NCI-H446 (cell line): ENCODE results near the gene MMP23B.
"Not testable (repeated sequence)": the region's sequence is repeated elsewhere in the genome, so short reads cannot be mapped to it uniquely, and the experiment has no call there.

ENCODE experiments used
- DNase-seq, 2 experiments: peaks; one replicate each; lab custom pipeline; 2025; lab: John Stamatoyannopoulos, UW

Gene MMP23B

GRCh38 chr1:1666526-1666925 lies 34.6 kb downstream of the MMP23B start:
- no peak for DNase-seq

- DNase-seq: no peak
These were observed 37.8 kb downstream of the MMP23B start for GRCh38 chr1:1669468-1670440.

- no peak for DNase-seq
These were observed 38.9 kb downstream of the MMP23B start for GRCh38 chr1:1670866-1671265.

- no peak for DNase-seq
These were observed 39.6 kb downstream of the MMP23B start for GRCh38 chr1:1671365-1672119.

- DNase-seq: no peak
These were observed 40.4 kb downstream of the MMP23B start for GRCh38 chr1:1672181-1672965.

GRCh38 chr1:1674806-1675205 lies 42.8 kb downstream of the MMP23B start:
- not testable (repeated sequence) for DNase-seq

- not testable (repeated sequence) for DNase-seq
These were observed 43.2 kb downstream of the MMP23B start for GRCh38 chr1:1675218-1675617.

GRCh38 chr1:1676087-1676486 lies 44.1 kb downstream of the MMP23B start:
- not testable (repeated sequence) for DNase-seq

- DNase-seq: no peak
These were observed 46.0 kb downstream of the MMP23B start for GRCh38 chr1:1677718-1678580.

- peak in 1 of 2 experiments; percentile 20 for DNase-seq
These were observed 46.8 kb downstream of the MMP23B start for GRCh38 chr1:1678581-1679380.

GRCh38 chr1:1680031-1680911 lies 48.3 kb downstream of the MMP23B start:
- no peak for DNase-seq

- no peak for DNase-seq
These were observed 48.9 kb downstream of the MMP23B start for GRCh38 chr1:1680912-1681273.

GRCh38 chr1:1683104-1683905 lies 51.3 kb downstream of the MMP23B start:
- DNase-seq: no peak
